T-helper 17 cell (primary cell): ENCODE results near the gene MTHFR. TPM values are rescaled to one million over a fixed set of nuclear protein-coding genes. Genes with fewer than 3 reads are reported as not detected.
A peak's percentile ranks its signal among the peaks of the same experiment; 100 is the strongest.

Experiments
- ATAC-seq: fragments of 150-1000 bp; cut with Tn5 transposase; 2 replicates; pipeline ENCODE4 v1.10.0; 2021; ENCODE audit warnings: mild to moderate bottlenecking, moderate library complexity
- DNase-seq, 3 donors: peaks; one replicate each; pipeline versions ENCODE4 v3.0.0 to v3.0.0-alpha.2; 2020 to 2021
- H3K9me3 ChIP-seq: one replicate; pipeline ENCODE4 v1.7.0; 2013; ENCODE audit warnings: low read length, mild to moderate bottlenecking; ENCODE audit not compliant: control insufficient read depth, poor library complexity, severe bottlenecking
- H3K27ac Mint-ChIP-seq: one replicate; pipeline ENCODE4 v1.8.0; 2022; ENCODE audit warnings: mild to moderate bottlenecking, moderate library complexity, mixed read lengths
- H3K27me3 Mint-ChIP-seq: one replicate; pipeline ENCODE4 v1.8.0; 2022; ENCODE audit warnings: mixed read lengths
- H3K36me3 Mint-ChIP-seq: one replicate; pipeline ENCODE4 v1.8.0; 2022; ENCODE audit warnings: low read depth, mixed read lengths
- H3K4me1 Mint-ChIP-seq: one replicate; pipeline ENCODE4 v1.8.0; 2022; ENCODE audit warnings: mild to moderate bottlenecking, mixed read lengths
- H3K4me3 Mint-ChIP-seq: one replicate; pipeline ENCODE4 v1.8.0; 2022; ENCODE audit warnings: mild to moderate bottlenecking, moderate library complexity, mixed read lengths
- total RNA-seq, 4 donors: library from RNA in 2 of 4; stranded (reverse) in 2 of 4; gene quantifications; one replicate each; pipeline ENCODE4 v1.2.3 and lab custom pipeline; 2022 to 2026

The MTHFR gene
- total RNA-seq, 2 donors from 2014 or later = 31.5 to 35.1 TPM

DNA sequence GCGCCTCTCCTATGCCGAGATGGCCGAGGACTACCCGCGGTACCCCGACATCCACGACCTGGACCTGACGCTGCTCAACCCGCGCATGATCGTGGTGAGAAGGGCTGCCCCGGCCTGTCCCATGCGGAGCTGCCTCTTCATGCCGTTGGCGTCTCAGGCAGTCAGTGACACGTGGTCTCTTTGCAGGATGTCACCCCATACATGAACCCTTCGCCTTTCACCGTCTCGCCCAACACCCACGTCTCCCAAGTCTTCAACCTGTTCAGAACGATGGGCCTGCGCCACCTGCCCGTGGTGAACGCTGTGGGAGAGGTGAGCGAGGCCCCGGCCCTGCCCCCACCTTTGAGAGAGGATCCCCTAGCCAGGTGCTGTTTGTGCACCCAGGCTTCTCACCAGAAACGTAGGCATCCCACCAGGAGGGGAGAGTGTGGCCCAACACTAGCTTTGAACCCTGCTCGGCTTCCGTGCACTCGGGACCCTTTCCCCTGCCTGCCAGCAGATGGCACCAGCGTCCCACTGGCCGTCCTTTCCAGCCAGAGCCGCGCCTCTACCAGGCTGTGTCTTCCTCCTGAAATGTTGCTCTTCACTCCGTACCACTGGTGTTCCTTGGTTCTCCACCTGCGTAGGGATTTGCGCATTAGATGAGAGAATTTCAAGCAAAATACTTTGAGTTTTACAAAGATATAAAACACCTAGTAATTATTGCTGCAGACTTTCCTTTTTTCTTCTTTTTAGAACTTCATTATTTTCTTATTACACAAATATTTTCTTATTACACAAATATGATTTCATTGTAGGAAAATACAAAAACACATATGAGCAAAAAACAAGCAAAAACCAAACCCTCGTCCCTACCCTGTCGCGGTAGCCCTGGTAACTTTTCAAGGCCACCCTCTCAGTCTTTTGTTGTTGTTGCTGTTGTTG, 32.8 kb upstream of the MTHFR start:
- H3K27me3 Mint-ChIP-seq = no peaks in the 10 kb centered on the region
- peak; percentile 55 to 72 (median 57) for DNase-seq
- ATAC-seq = peak; percentile 93
- H3K27ac Mint-ChIP-seq = peak overlapping the region; percentile 6
- no peaks in the 10 kb centered on the region for H3K9me3 ChIP-seq
- peaks cover 12% of the 10 kb centered on the region for H3K4me1 Mint-ChIP-seq
- H3K4me3 Mint-ChIP-seq = no peak overlapping the region
- H3K36me3 Mint-ChIP-seq = peaks cover 11% of the 10 kb centered on the region

DNA sequence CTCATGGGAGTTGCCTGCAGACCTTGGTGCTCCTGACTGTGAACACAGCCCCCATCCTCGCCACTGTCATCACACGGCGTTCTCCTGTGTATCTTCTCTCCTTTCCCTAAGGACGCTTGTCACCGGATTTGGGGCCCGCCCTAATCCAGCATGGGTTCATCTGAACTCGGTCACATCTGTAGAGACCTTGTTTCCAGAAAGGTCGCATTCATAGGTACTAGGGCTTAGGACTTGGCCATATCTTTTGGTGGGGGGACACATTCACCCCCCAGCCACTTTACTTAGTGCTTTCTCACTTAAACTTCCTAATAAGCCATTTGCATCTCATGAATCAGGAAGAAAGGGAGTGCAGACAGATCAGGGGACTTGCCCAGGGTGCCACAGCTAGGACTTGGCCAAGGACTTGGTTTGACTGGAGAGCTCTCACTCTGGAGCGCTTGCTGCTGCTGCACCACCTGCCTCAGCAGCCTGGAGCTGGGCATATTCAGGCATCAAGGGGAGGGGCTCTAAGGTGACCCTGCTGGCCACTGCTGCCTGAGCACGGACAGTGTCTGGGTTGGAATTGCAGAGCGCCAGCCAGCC, 32.1 kb upstream of the MTHFR start:
- DNase-seq (no peak), ATAC-seq (no peak)
- peaks cover 11% of the 10 kb centered on the region for H3K36me3 Mint-ChIP-seq
- no peak overlapping the region for H3K27ac Mint-ChIP-seq
- H3K9me3 ChIP-seq = no peaks in the 10 kb centered on the region
- no peaks in the 10 kb centered on the region for H3K27me3 Mint-ChIP-seq
- peaks cover 9% of the 10 kb centered on the region for H3K4me1 Mint-ChIP-seq
- no peak overlapping the region for H3K4me3 Mint-ChIP-seq

DNA sequence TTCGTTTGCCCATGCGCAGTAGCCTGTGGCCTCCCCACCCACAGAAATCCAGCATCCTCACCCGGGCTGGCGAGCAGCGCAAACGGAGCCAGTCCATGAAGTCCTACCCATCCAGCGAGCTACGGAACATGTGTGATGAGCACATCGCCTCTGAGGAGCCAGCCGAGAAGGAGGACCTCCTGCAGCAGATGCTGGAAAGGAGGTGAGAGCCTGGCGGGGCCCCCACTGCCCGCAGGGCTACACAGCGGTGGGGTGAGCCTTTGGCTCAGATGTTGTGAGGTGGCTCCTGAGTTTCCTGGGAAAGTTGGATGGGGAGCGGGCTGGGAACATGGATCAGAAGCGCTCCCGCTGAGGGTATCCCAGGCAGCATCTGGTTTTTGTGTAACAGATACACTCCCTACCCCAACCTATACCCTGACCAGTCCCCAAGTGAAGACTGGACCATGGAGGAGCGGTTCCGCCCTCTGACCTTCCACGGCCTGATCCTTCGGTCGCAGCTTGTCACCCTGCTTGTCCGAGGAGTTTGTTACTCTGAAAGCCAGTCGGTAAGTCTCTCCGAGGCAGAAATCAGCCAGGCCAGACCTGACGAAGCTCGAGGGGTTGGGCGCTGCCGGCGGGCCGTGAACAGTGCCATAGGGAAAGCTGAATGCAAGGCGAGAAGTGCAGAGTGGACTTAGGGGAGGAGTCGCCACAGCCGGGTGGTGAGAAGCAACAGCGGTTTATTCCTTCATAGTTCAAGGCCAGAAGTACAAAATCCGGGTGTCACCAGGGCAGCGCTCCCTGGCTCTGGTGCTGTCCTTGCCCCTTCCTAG, 31.4 kb upstream of the MTHFR start:
- H3K36me3 Mint-ChIP-seq = peaks cover 12% of the 10 kb centered on the region
- no peak for DNase-seq
- ATAC-seq = no peak
- H3K27ac Mint-ChIP-seq = no peak overlapping the region
- peaks cover 6% of the 10 kb centered on the region for H3K4me1 Mint-ChIP-seq
- H3K27me3 Mint-ChIP-seq = no peaks in the 10 kb centered on the region
- no peak overlapping the region for H3K4me3 Mint-ChIP-seq
- H3K9me3 ChIP-seq = no peaks in the 10 kb centered on the region

DNA sequence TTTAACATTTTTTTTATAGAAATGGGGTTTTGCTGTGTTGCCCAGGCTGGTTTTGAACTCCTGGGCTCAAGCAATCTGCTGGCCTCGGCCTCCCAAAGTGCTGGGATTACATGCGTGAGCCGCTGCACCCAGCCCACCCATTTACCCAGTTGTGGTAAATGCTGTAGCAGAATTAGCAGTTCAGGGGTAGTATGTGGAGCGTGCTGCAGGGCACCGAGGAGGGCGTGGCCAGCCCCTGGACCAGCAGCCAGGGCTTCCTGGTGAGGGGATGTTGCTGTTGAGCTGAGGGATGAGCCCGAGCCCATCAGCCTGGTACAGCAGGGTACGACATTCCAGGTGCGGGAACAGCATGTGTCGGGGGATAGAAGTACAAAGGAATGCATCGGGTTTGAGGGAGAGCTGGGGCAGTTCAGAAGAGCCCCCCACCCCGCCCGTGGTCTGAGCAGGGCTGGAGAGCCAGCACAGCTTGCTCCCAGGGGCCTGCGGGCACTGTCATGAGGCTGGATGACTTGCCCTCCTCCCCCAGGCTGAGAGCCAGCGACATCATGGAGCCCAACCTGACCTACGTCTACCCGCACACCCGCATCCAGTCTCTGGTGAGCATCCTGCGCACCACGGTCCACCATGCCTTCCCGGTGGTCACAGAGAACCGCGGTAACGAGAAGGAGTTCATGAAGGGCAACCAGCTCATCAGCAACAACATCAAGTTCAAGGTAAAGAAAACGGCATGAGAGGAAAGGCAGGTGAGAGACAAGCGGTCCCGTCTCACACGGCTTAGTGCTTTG, 29.9 kb upstream of the MTHFR start:
- peaks cover 6% of the 10 kb centered on the region for H3K4me1 Mint-ChIP-seq
- H3K27me3 Mint-ChIP-seq = no peaks in the 10 kb centered on the region
- no peak overlapping the region for H3K27ac Mint-ChIP-seq
- peaks cover 9% of the 10 kb centered on the region for H3K36me3 Mint-ChIP-seq
- no peak overlapping the region for H3K4me3 Mint-ChIP-seq
- no peak for ATAC-seq
- DNase-seq = no peak
- H3K9me3 ChIP-seq = no peaks in the 10 kb centered on the region

DNA sequence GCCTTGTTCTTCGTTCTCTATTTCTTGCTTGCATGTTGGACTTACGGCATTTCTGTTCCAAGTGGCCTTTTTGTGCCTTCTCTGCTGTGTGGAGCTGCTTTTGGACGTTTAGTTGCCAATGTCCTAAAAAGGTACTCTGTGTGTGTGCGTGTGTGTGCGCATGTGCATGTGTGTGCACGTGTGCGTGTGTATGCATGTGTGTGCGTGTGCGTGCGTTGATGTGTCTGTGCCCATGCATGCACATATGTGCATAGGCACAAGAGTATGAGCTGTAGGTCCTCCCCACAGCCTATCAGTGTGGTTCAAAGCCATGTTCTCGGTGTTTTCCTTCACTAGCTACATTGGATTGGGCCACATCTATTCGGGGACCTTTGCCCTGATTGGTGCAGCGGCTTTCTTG, 28.1 kb upstream of the MTHFR start:
- DNase-seq (no peak), ATAC-seq (no peak)
- Mint-ChIP-seq H3K27me3 (no peaks in the 10 kb centered on the region), H3K4me3 (no peak overlapping the region), H3K27ac (no peak overlapping the region), H3K36me3 (peaks cover 9% of the 10 kb centered on the region), H3K4me1 (peaks cover 6% of the 10 kb centered on the region)
- no peaks in the 10 kb centered on the region for H3K9me3 ChIP-seq

DNA sequence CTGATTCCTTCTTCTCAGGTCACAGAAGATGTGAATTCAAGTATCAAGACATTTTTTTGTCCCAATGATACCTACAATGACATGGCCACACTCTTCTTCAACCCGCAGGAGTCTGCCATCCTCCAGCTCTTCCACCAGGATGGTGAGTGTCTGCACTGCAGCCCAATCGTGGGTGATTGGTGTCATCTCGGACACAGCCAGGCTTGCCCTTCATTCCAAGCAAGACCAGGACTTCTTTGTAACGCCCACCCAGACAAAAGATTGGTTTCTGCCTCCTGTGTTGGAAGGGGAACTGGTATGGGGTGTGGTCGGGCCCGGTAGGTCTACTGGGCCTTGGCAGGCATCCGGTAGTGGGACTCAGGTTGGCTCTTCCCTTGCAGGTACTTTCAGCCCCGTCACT, 27.7 kb upstream of the MTHFR start:
- DNase-seq (no peak), ATAC-seq (no peak)
- H3K9me3 ChIP-seq = no peaks in the 10 kb centered on the region
- no peak overlapping the region for H3K4me3 Mint-ChIP-seq
- peaks cover 9% of the 10 kb centered on the region for H3K36me3 Mint-ChIP-seq
- peaks cover 3% of the 10 kb centered on the region for H3K4me1 Mint-ChIP-seq
- H3K27ac Mint-ChIP-seq = no peak overlapping the region
- no peaks in the 10 kb centered on the region for H3K27me3 Mint-ChIP-seq

DNA sequence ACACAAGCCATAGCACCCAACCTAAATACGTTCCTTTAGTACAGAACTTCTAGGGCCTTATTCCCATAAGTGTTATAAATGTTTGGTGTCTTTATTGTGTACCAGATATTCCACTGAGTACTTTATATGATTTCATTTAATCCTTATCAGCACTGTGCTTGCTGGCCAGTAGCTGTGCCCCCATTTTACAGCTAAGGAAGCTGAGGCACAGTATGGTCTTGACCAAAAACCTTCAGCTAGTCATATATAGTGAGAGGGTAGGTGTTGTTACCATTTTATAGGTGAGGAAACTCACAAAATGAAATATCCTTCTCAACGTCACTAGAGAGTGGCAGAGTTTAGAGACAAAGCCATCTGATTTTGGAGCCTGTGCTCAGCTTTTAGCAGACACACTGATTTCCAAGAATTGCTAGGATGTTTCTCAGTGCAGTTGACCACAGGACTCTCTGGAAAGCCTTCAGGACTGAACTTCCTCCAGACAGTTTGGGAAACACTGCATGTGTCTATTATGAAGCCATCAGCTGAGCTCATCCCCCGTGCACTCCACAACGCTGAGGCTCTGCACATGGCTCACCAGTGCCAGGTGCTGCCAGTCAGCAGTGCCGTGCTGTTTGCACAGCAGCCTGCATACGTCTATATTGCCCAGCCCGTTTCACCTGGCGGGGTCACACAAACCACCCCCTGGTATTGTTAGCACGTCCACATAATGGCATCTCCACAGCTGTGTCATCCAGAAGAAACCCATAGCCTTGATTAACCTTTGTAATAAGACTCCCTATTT, 26.4 kb upstream of the MTHFR start:
- DNase-seq = no peak
- peaks cover 2% of the 10 kb centered on the region for H3K4me1 Mint-ChIP-seq
- H3K4me3 Mint-ChIP-seq = no peak overlapping the region
- H3K9me3 ChIP-seq = no peaks in the 10 kb centered on the region
- H3K36me3 Mint-ChIP-seq = peaks cover 9% of the 10 kb centered on the region
- no peak for ATAC-seq
- no peak overlapping the region for H3K27ac Mint-ChIP-seq
- no peaks in the 10 kb centered on the region for H3K27me3 Mint-ChIP-seq

DNA sequence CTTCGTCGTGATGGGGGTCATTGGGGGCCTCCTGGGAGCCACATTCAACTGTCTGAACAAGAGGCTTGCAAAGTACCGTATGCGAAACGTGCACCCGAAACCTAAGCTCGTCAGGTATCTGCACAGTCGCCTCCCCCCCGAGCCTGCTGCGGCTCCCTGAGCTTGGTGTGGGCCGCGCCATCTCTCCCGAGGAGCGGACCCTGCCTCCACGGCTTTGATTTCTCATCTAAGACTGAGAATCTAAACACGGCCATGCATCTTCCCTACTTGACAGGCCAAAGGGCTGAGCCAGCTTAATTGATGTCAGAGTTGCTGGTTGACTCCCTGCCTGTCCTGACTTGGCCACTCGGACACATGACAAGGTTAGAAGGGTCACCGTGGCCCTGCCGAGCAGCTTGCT, 22.7 kb upstream of the MTHFR start:
- Mint-ChIP-seq H3K27ac (no peak overlapping the region), H3K27me3 (no peaks in the 10 kb centered on the region), H3K36me3 (peaks cover 2% of the 10 kb centered on the region), H3K4me1 (no peaks in the 10 kb centered on the region), H3K4me3 (peak overlapping the region; percentile 33)
- ATAC-seq = no peak
- no peaks in the 10 kb centered on the region for H3K9me3 ChIP-seq
- DNase-seq = no peak

DNA sequence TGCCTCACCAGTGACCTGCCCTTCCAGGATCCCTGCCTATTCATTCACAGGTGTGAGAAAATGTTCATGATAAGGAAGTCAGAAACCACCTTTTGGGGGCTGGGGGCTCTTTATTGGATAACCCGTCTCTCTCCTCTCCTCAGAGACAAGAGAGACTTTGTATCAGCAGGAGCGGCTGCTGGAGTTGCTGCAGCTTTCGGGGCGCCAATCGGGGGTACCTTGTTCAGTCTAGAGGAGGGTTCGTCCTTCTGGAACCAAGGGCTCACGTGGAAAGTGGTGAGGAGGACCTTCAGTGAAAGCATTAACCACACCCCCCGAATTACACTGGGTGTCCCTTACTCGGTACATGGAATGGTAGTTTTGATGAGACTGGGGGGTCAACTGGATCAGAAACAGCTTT, 21.2 kb upstream of the MTHFR start:
- no peaks in the 10 kb centered on the region for H3K36me3 Mint-ChIP-seq

DNA sequence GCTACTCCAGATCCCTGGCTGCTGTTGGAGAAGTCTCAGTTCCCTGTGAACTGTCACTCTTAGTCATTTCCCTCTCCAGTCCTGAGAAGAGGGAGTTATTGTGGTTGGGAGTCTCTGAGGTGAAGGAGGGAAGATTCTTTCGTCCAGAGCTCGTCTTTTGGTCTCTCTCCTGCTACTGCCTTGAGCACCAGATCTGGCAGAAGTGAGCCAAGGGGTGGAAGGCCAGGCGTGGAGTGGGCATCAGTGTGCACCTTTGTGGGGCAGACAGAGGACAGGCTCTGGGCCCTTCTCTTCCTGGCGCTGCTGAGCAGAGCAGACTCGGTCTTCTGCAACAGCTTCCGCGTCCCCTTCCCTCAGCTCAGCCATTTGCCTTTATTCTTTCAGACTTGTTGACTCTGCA, 19.4 kb upstream of the MTHFR start:
- H3K27me3 Mint-ChIP-seq = no peaks in the 10 kb centered on the region
- no peak overlapping the region for H3K27ac Mint-ChIP-seq
- H3K4me3 Mint-ChIP-seq = no peak overlapping the region
- H3K9me3 ChIP-seq = no peaks in the 10 kb centered on the region
- no peaks in the 10 kb centered on the region for H3K36me3 Mint-ChIP-seq
- H3K4me1 Mint-ChIP-seq = peaks cover 2% of the 10 kb centered on the region
- ATAC-seq (no peak), DNase-seq (no peak)

More for the DNA sequence above, 21.2 kb upstream of the MTHFR start:
- ATAC-seq (no peak), DNase-seq (no peak)
- Mint-ChIP-seq H3K27ac (no peak overlapping the region), H3K4me3 (no peak overlapping the region), H3K27me3 (no peaks in the 10 kb centered on the region), H3K4me1 (no peaks in the 10 kb centered on the region)
- H3K9me3 ChIP-seq = no peaks in the 10 kb centered on the region

DNA sequence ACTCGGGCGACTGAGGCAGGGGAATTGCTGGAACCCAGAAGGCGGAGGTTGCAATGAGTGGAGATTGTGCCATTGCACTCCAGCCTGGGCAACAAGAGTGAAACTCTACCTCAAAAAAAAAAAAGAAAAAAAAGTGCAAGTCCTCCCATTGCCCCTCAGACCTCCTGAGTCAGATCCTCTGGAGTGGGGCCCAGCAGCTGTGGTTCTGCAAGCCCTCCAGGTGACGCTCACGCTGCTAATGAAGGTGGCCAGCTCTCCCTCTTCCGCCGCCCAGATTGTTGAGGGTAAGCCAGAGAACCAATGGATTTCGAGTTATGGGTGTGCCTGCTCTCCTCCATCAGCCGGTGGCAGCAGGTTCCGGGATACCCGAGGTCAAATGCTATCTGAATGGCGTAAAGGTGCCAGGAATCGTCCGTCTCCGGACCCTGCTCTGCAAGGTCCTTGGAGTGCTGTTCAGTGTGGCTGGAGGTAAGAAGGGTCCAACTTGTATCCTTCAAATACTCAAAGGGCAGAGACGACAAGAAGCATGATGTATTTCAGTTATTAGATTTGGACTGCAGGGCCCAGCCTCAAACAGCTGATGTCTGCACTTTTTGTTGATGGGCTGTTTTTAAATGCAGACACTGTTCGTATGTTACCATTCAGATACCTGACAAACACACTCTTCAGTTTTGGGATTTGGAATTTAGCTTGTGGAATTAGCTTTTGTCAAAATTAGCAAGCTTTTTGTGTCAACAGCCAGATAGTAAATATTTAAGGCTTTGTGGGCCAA, 17.8 kb upstream of the MTHFR start:
- Mint-ChIP-seq H3K4me3 (no peak overlapping the region), H3K27me3 (no peaks in the 10 kb centered on the region), H3K27ac (peak overlapping the region; percentile 16), H3K36me3 (peaks cover 2% of the 10 kb centered on the region), H3K4me1 (peaks cover 2% of the 10 kb centered on the region)
- DNase-seq (no peak), ATAC-seq (no peak)
- no peaks in the 10 kb centered on the region for H3K9me3 ChIP-seq

DNA sequence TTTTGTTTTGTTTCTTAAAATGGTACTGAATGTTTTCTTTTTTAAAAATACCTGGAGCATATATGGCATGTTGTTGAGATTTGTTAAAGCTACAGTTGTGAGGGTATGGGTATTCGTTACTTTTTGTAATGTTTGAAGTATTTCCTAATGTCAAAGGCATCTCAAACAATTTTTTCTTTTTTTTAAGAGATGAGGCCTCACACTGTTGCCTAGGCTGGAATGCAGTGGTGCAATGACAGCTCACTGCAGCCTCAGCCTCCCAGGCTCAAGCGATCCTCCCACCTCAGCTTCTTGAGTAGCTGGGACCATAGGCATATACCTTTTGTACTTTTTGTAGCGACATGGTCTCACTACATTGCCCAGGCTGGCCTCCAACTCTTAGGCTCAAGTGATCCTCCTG, 16.3 kb upstream of the MTHFR start:
- H3K27ac Mint-ChIP-seq = no peak overlapping the region
- no peak overlapping the region for H3K4me3 Mint-ChIP-seq
- no peak for DNase-seq
- H3K9me3 ChIP-seq = no peaks in the 10 kb centered on the region
- ATAC-seq = no peak
- H3K36me3 Mint-ChIP-seq = peaks cover 2% of the 10 kb centered on the region
- H3K4me1 Mint-ChIP-seq = peaks cover 2% of the 10 kb centered on the region
- no peaks in the 10 kb centered on the region for H3K27me3 Mint-ChIP-seq
